Measurements from ENCODE around the gene AASS.

- TF ChIP-seq CTCF (IDR thresholded peaks at IDR 0.05) (no peak), POLR2A (IDR thresholded peaks at IDR 0.05) (no peak)
These were observed 48.4 kb downstream of the AASS start for GRCh38 chr7:122095642-122096041.
